Breast epithelium (tissue), 4 donors: ENCODE results near the gene WARS2. TPM values are rescaled to one million over a fixed set of nuclear protein-coding genes. Genes with fewer than 3 reads are reported as not detected.

Experiments
- DNase-seq, 2 donors: peaks; one replicate each; pipeline ENCODE4 v3.0.0-alpha.2; 2019; ENCODE audit warnings: low spot score in 2 of 2
- H3K27ac ChIP-seq, 2 donors: fragments of 200-600 bp; sonication (generic) in 1 of 2; one replicate each; pipeline ENCODE4 v1.5.1; 2016 to 2019; ENCODE audit warnings: mild to moderate bottlenecking in 1 of 2
- H3K27me3 ChIP-seq, 2 donors: fragments of 200-600 bp; sonication (generic) in 1 of 2; one replicate each; pipeline versions ENCODE4 v1.5.1 to v1.6.0; 2017 to 2019; ENCODE audit warnings: control low read depth in 1 of 2, mild to moderate bottlenecking in 1 of 2
- H3K36me3 ChIP-seq: fragments of 200-600 bp; one replicate; pipeline ENCODE4 v1.5.1; 2019
- H3K4me1 ChIP-seq, 2 donors: fragments of 200-600 bp; sonication (generic); one replicate each; pipeline ENCODE4 v1.5.1; 2016 to 2019; ENCODE audit warnings: control low read depth in 1 of 2
- H3K4me3 ChIP-seq, 3 donors: fragments of 200-600 bp; sonication (generic); 1 replicate in 2 of 3; 2 replicates in 1 of 3; pipeline ENCODE4 v1.5.1; 2016 to 2019; ENCODE audit warnings: mild to moderate bottlenecking in 3 of 3, moderate library complexity in 2 of 3
- H3K9me3 ChIP-seq, 2 donors: fragments of 200-600 bp; sonication (generic) in 1 of 2; one replicate each; pipeline ENCODE4 v1.5.1; 2016 to 2019; ENCODE audit warnings: control low read depth in 1 of 2
- CTCF ChIP-seq, 3 donors: fragments of 450-650 bp; IDR thresholded peaks; one replicate each; pipeline ENCODE4 v1.5.1; 2016 to 2017; ENCODE audit warnings: antibody characterized with exemption in 3 of 3, mild to moderate bottlenecking in 3 of 3, moderate library complexity in 3 of 3
- POLR2A ChIP-seq: fragments of 450-650 bp; IDR thresholded peaks from one replicate; pipeline ENCODE4 v1.6.1; 2016; ENCODE audit warnings: antibody characterized with exemption, mild to moderate bottlenecking, moderate library complexity
- POLR2AphosphoS5 ChIP-seq, 3 donors: sonication (generic); formaldehyde crosslinking; IDR thresholded peaks; one replicate each; pipeline ENCODE4 v1.6.1; 2017; ENCODE audit warnings: antibody characterized with exemption in 3 of 3
- intact Hi-C: fragments of 100-400 bp; cut with DNase I; formaldehyde crosslinking; loops from one replicate; pipeline ENCODE4 v1.15.1; 2023; ENCODE audit warnings: low total_unique reads
- total RNA-seq, 3 donors: library from RNA; depleted of rRNA; stranded (reverse); fragments of >200 nt; gene quantifications; one replicate each; pipeline ENCODE4 v1.1.0, GENCODE V29; 2016

The WARS2 gene
- total RNA-seq, 3 donors from 2014 or later: 21.1 to 26.2 (median 23.3) TPM

- intact Hi-C loops: no loop called here
- Histone ChIP-seq H3K27ac (no peak overlapping the region), H3K36me3 (no peaks in the 10 kb centered on the region), H3K4me3 (no peak overlapping the region), H3K27me3 (peaks cover 2 to 64% of the 10 kb centered on the region in 2 donors), H3K4me1 (no peaks in the 10 kb centered on the region), H3K9me3 (no peaks in the 10 kb centered on the region)
- DNase-seq: no peak
- no peak for TF ChIP-seq CTCF (IDR thresholded peaks at IDR 0.05)
- TF ChIP-seq POLR2A: no peak
- TF ChIP-seq POLR2AphosphoS5 (IDR thresholded peaks at IDR 0.05): no peak
Measured at GRCh38 chr1:118982266-118982665, 158.2 kb downstream of the WARS2 start.

GRCh38 chr1:118981436-118981835 is 159.0 kb downstream of the WARS2 start:
- Histone ChIP-seq H3K36me3 (no peaks in the 10 kb centered on the region), H3K4me1 (no peaks in the 10 kb centered on the region), H3K4me3 (no peak overlapping the region), H3K9me3 (no peaks in the 10 kb centered on the region), H3K27ac (no peak overlapping the region), H3K27me3 (peaks cover 2 to 56% of the 10 kb centered on the region in 2 donors)
- DNase-seq: no peak
- intact Hi-C loops: no loop called here
- TF ChIP-seq POLR2A (no peak), POLR2AphosphoS5 (IDR thresholded peaks at IDR 0.05) (no peak), CTCF (IDR thresholded peaks at IDR 0.05) (no peak)

Other genes starting within 250 kb of the WARS2 start
- gene TBX15, start 152.3 kb downstream of the WARS2 start, total RNA-seq: 10 to 100 TPM in 2 of 3 donors, 1 to 10 TPM in 1; 5.9 to 60.0 (median 34.1) TPM
- gene HAO2, start 228.1 kb upstream of the WARS2 start, total RNA-seq: under 1 TPM in 1 of 3 donors, not detected in 2; 0.66 TPM